GM10847 (cell line): ENCODE data around the gene LIG1.

Experiments
- POLR2A ChIP-seq: IDR thresholded peaks from 2 replicates; pipeline ENCODE4 v1.6.1; 2011; ENCODE audit not compliant: insufficient read length; ENCODE audit errors: extremely low read depth

Gene LIG1

GRCh38 chr19:48117515-48118130 lies 52.5 kb downstream of the LIG1 start:
- no peak for TF ChIP-seq POLR2A

GRCh38 chr19:48113190-48113917 lies 56.8 kb downstream of the LIG1 start:
- no peak for TF ChIP-seq POLR2A

- no peak for TF ChIP-seq POLR2A
These were observed 58.9 kb downstream of the LIG1 start for GRCh38 chr19:48111280-48111679.

GRCh38 chr19:48110350-48110966 lies 59.7 kb downstream of the LIG1 start, which contains the start of gene PLA2G4C:
TSS of gene PLA2G4C (minus strand) at chr19:48110817. CDS start at chr19:48106529, 4,288 bp downstream.
- TF ChIP-seq POLR2A, result peak; percentile 45

- no peak for TF ChIP-seq POLR2A
These were observed 61.0 kb downstream of the LIG1 start for GRCh38 chr19:48108997-48109782.

GRCh38 chr19:48103922-48104321 lies 66.2 kb downstream of the LIG1 start:
- TF ChIP-seq POLR2A, result no peak

- TF ChIP-seq POLR2A, result no peak
These were observed 67.0 kb downstream of the LIG1 start for GRCh38 chr19:48102870-48103751.

GRCh38 chr19:48095612-48096175 lies 74.5 kb downstream of the LIG1 start:
- no peak for TF ChIP-seq POLR2A

- no peak for TF ChIP-seq POLR2A
These were observed 75.3 kb downstream of the LIG1 start for GRCh38 chr19:48094855-48095203.

GRCh38 chr19:48094129-48094854 lies 75.9 kb downstream of the LIG1 start:
- TF ChIP-seq POLR2A, result no peak

GRCh38 chr19:48090281-48090802 lies 79.8 kb downstream of the LIG1 start:
- TF ChIP-seq POLR2A, result no peak

- TF ChIP-seq POLR2A, result no peak
These were observed 84.0 kb downstream of the LIG1 start for GRCh38 chr19:48085904-48086864.

GRCh38 chr19:48085076-48085475 lies 85.1 kb downstream of the LIG1 start:
- TF ChIP-seq POLR2A, result no peak

GRCh38 chr19:48081106-48081505 lies 89.0 kb downstream of the LIG1 start:
- no peak for TF ChIP-seq POLR2A
